Panc1 (cell line): ENCODE measurements around the gene HOXC9. TPM values are rescaled to one million over a fixed set of nuclear protein-coding genes. Genes with fewer than 3 reads are reported as not detected.
A peak's percentile ranks its signal among the peaks of the same experiment; 100 is the strongest.

Source experiments
- ATAC-seq: fragments of 200-7000 bp; cut with Tn5 transposase; 2 replicates; pipeline ENCODE4 v1.9.1; 2020; ENCODE audit warnings: mild to moderate bottlenecking, moderate library complexity
- BruUV-seq: library from RNA; stranded (reverse); fragments of 400-500 nt; replicated peaks from 2 replicates; lab custom pipeline; 2021; lab: Mats Ljungman, UMichigan
- CTCF ChIA-PET: fragments of 300-600 bp; sonication (Branson Sonifier 250); formaldehyde crosslinking; loops from one replicate; lab custom pipeline; 2022; ENCODE audit warnings: antibody characterized with exemption; lab: Charles Lee
- POLR2A ChIA-PET: fragments of 300-600 bp; sonication (Branson Sonifier 250); formaldehyde crosslinking; loops from one replicate; lab custom pipeline; 2022; ENCODE audit warnings: antibody characterized with exemption; lab: Charles Lee
- DNase-seq: peaks from one replicate; pipeline ENCODE4 v3.0.0-alpha.2; 2010; ENCODE audit warnings: low read depth, low spot score
- H3K27ac ChIP-seq: 2 replicates; pipeline ENCODE4 v1.5.1; 2011; ENCODE audit warnings: mild to moderate bottlenecking, low read length, inconsistent platforms
- H3K27me3 ChIP-seq: fragments of 200-500 bp; sonication (Bioruptor generic); 2 replicates; pipeline ENCODE4 v1.6.0; 2014; ENCODE audit warnings: low read length, inconsistent platforms; ENCODE audit not compliant: control insufficient read depth, insufficient read depth
- H3K36me3 ChIP-seq: fragments of 200-500 bp; sonication (Bioruptor generic); 2 replicates; pipeline ENCODE4 v1.5.1; 2014; ENCODE audit warnings: inconsistent platforms, mild to moderate bottlenecking, low read length, moderate library complexity; ENCODE audit not compliant: control insufficient read depth, insufficient read depth
- H3K4me1 ChIP-seq: 2 replicates; pipeline ENCODE4 v1.5.1; 2011; ENCODE audit warnings: inconsistent platforms, mild to moderate bottlenecking, low read length, moderate library complexity; ENCODE audit not compliant: control insufficient read depth, insufficient read depth
- H3K4me3 ChIP-seq, 2 experiments: 2 replicates each; pipeline ENCODE4 v1.5.1; 2011 to 2012; ENCODE audit warnings: low read depth in 2 of 2, low read length in 2 of 2, mild to moderate bottlenecking in 2 of 2, inconsistent platforms in 1 of 2, moderate library complexity in 1 of 2
- H3K9me3 ChIP-seq: fragments of 200-500 bp; sonication (Bioruptor generic); 2 replicates; pipeline ENCODE4 v1.5.1; 2014; ENCODE audit warnings: low read depth, mild to moderate bottlenecking, inconsistent platforms, low read length, moderate library complexity; ENCODE audit not compliant: control insufficient read depth, insufficient read depth
- CTCF ChIP-seq: fragments of 450-650 bp; IDR thresholded peaks from 2 replicates; pipeline ENCODE4 v1.5.1; 2017; ENCODE audit warnings: mild to moderate bottlenecking
- POLR2AphosphoS5 ChIP-seq: IDR thresholded peaks from 2 replicates; pipeline ENCODE4 v1.6.1; 2012; ENCODE audit warnings: mild to moderate bottlenecking, low read depth, low read length, moderate library complexity
- SIN3A ChIP-seq: IDR thresholded peaks from 2 replicates; pipeline ENCODE4 v1.6.1; 2012; ENCODE audit warnings: low read depth, mild to moderate bottlenecking, low read length, moderate library complexity, borderline replicate concordance; ENCODE audit not compliant: insufficient read depth
- TCF7L2 ChIP-seq: IDR thresholded peaks from 2 replicates; pipeline ENCODE4 v1.6.1; 2011; ENCODE audit warnings: mild to moderate bottlenecking, low read depth, low read length, inconsistent platforms
- in situ Hi-C: cut with HindIII; loops from 2 replicates; pipeline ENCODE4 v1.10.0; 2016; ENCODE audit warnings: low sequenced_read_pairs, low pct_unique_long_range_greater_than_20kb
- intact Hi-C: fragments of 100-400 bp; cut with micrococcal nuclease; formaldehyde crosslinking; loops from one replicate; pipeline ENCODE4 v1.10.0; 2022; ENCODE audit not compliant: unreplicated experiment
- total RNA-seq: library from RNA; stranded (reverse); gene quantifications from one replicate; pipeline ENCODE4 v1.2.1, GENCODE V29; 2021; ENCODE audit not compliant: unreplicated experiment
- TF ChIP-seq, protein P1 (sequence below), 2 experiments: IDR thresholded peaks; 2 replicates each; pipeline ENCODE4 v1.6.1; 2011 to 2012; ENCODE audit warnings: low read depth in 2 of 2, control low read depth in 1 of 2, low read length in 1 of 2, mild to moderate bottlenecking in 1 of 2, moderate library complexity in 1 of 2; ENCODE audit not compliant: insufficient read depth in 1 of 2

Gene HOXC9
- total RNA-seq, 1 experiment from 2014 or later = 37.2 TPM

- in situ Hi-C loops (no loop called here), intact Hi-C loops (loop anchor here (10.0 kb wide), 1 partner anchor 613 kb away; the partner anchor contains the start of gene SP1)
- Histone ChIP-seq H3K9me3 (no peaks in the 10 kb centered on the region), H3K4me3 (peak overlapping the region; percentile 66 to 67), H3K36me3 (no peaks in the 10 kb centered on the region; the same call in 1 of the 2 replicates), H3K4me1 (peaks cover 10% of the 10 kb centered on the region), H3K27ac (peak overlapping the region; percentile 99), H3K27me3 (no peaks in the 10 kb centered on the region)
- no TSS peak for BruUV-seq
- ChIA-PET POLR2A (interaction anchor here (1.2 to 1.4 kb wide), 2 partner anchors 10 to 20 kb away, joined by 9 to 10 read pairs; no protein-coding TSS in a partner anchor), CTCF (interaction anchor here (0.6 to 1.7 kb wide), 4 partner anchors 9 to 371 kb away, joined by 3 to 9 read pairs (median 5); partner anchors contain the start of gene HOXC10)
- ATAC-seq (peak; percentile 5), DNase-seq (no peak)
- TF ChIP-seq, protein P1, sequence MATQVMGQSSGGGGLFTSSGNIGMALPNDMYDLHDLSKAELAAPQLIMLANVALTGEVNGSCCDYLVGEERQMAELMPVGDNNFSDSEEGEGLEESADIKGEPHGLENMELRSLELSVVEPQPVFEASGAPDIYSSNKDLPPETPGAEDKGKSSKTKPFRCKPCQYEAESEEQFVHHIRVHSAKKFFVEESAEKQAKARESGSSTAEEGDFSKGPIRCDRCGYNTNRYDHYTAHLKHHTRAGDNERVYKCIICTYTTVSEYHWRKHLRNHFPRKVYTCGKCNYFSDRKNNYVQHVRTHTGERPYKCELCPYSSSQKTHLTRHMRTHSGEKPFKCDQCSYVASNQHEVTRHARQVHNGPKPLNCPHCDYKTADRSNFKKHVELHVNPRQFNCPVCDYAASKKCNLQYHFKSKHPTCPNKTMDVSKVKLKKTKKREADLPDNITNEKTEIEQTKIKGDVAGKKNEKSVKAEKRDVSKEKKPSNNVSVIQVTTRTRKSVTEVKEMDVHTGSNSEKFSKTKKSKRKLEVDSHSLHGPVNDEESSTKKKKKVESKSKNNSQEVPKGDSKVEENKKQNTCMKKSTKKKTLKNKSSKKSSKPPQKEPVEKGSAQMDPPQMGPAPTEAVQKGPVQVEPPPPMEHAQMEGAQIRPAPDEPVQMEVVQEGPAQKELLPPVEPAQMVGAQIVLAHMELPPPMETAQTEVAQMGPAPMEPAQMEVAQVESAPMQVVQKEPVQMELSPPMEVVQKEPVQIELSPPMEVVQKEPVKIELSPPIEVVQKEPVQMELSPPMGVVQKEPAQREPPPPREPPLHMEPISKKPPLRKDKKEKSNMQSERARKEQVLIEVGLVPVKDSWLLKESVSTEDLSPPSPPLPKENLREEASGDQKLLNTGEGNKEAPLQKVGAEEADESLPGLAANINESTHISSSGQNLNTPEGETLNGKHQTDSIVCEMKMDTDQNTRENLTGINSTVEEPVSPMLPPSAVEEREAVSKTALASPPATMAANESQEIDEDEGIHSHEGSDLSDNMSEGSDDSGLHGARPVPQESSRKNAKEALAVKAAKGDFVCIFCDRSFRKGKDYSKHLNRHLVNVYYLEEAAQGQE (IDR thresholded peaks at IDR 0.05; ENCODE audit: insufficient read depth in 1 of 2, low read depth in 2 of 2, low read length in 1 of 2) = no peak
- no peak for TF ChIP-seq TCF7L2
- TF ChIP-seq SIN3A = 0 out of 2 replicates have a peak, but pooled peaks have one; percentile 81
- TF ChIP-seq CTCF = no peak
- peak; percentile 47; the same call in 1 of the 2 replicates for TF ChIP-seq POLR2AphosphoS5
Observed at GRCh38 chr12:53997204-53998109, 2.5 kb upstream of the HOXC9 start.

DNA sequence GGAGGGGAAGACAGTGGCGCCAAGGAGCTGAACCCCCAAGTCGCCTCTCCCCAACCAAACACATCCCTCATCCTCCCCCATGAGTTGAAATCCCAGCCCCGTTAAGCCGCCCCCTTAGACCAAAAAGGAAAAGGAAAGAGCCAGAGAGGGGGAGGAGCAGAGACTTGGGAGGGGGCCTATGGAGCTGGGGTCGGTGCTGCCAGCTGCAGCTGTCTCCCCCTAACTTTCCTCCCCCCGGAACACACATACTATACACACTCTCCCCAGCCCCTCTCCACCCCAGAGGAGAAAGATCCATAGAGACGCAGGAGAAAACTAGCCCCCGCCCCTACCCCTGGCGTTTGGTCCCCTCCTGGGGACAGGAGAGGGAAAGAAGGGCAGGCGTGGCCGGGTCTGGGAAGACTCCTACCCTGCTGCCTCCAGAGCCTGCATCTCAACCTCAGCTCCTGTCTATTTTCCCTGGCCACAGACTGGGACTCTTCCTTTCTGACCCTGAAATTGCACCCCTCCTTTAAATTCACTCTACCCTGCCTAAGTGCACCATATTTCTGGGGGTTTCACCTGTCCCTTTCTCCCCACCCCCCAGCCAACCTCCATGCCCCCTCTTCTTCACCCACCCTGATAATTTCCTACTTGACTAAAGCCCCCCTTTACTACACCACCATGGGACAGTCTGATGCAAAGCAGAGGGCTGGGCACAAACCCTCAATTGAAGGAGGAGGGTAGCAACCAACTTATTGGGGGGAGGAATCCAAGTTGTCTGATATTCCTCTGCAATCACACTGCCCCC lies 1.7 kb upstream of the HOXC9 start:
- CTCF ChIA-PET = interaction anchor here (1.6 to 1.7 kb wide), 2 partner anchors 10 to 13 kb away, joined by 5 to 9 read pairs; partner anchors contain the start of gene HOXC10
- Histone ChIP-seq H3K9me3 (no peaks in the 10 kb centered on the region), H3K4me3 (peak overlapping the region; percentile 66 to 67), H3K27ac (peak overlapping the region; percentile 99), H3K4me1 (peaks cover 9% of the 10 kb centered on the region), H3K27me3 (no peaks in the 10 kb centered on the region), H3K36me3 (peaks cover 3% of the 10 kb centered on the region)
- in situ Hi-C loops (no loop called here), intact Hi-C loops (loop anchor here (10.0 kb wide), 1 partner anchor 614 kb away; the partner anchor contains the start of gene SP1)
- no TSS peak for BruUV-seq
- DNase-seq (no peak), ATAC-seq (peak; percentile 28)
- POLR2A ChIA-PET = interaction anchor here (0.7 to 1.2 kb wide), 2 partner anchors 10 to 12 kb away, joined by 3 to 9 read pairs; no protein-coding TSS in a partner anchor
- TF ChIP-seq CTCF (no peak), TCF7L2 (no peak), SIN3A (no peak), POLR2AphosphoS5 (peak; percentile 38; the same call in 1 of the 2 replicates)
- TF ChIP-seq, protein P1 (IDR thresholded peaks at IDR 0.05; ENCODE audit: insufficient read depth in 1 of 2, low read depth in 2 of 2, low read length in 1 of 2) = 0 out of 4 replicates have a peak, but pooled peaks of 1 of the 2 experiments have one; percentile 18
